HepG2 (cell line): Measurements from ENCODE around the gene EEF1A2.

Experiments used
- FOXO4 ChIP-seq: sonication (generic); formaldehyde crosslinking; conservative IDR thresholded peaks from 2 replicates; pipeline ENCODE4 v1.8.1; 2023; ENCODE audit warnings: missing genetic modification reagents
- MED8 ChIP-seq: sonication (generic); formaldehyde crosslinking; IDR thresholded peaks from 2 replicates; pipeline ENCODE4 v1.8.1; 2023; ENCODE audit warnings: mild to moderate bottlenecking, missing genetic modification reagents; ENCODE audit not compliant: insufficient replicate concordance
- NFE2L1 ChIP-seq: sonication (generic); formaldehyde crosslinking; IDR thresholded peaks from 2 replicates; pipeline ENCODE4 v1.4.0; 2020; ENCODE audit warnings: missing genetic modification reagents, mild to moderate bottlenecking, borderline replicate concordance

GRCh38 chr20:63533388-63533787 lies 34.5 kb upstream of the EEF1A2 start:
- TF ChIP-seq FOXO4 (no peak), NFE2L1 (CRISPR knock-in tag) (no peak), MED8 (no peak)
